T-helper 17 cell (primary cell): ENCODE measurements around the gene CTRB2. TPM values are rescaled to one million over a fixed set of nuclear protein-coding genes. Genes with fewer than 3 reads are reported as not detected.
"Not testable (repeated sequence)": the region's sequence is repeated elsewhere in the genome, so short reads cannot be mapped to it uniquely, and the experiment has no call there.

Source experiments
- ATAC-seq: fragments of 150-1000 bp; cut with Tn5 transposase; 2 replicates; pipeline ENCODE4 v1.10.0; 2021; ENCODE audit warnings: mild to moderate bottlenecking, moderate library complexity
- DNase-seq, 3 donors: peaks; one replicate each; pipeline versions ENCODE4 v3.0.0 to v3.0.0-alpha.2; 2020 to 2021
- H3K9me3 ChIP-seq: one replicate; pipeline ENCODE4 v1.7.0; 2013; ENCODE audit warnings: low read length, mild to moderate bottlenecking; ENCODE audit not compliant: control insufficient read depth, poor library complexity, severe bottlenecking
- H3K27ac Mint-ChIP-seq: one replicate; pipeline ENCODE4 v1.8.0; 2022; ENCODE audit warnings: mild to moderate bottlenecking, moderate library complexity, mixed read lengths
- H3K27me3 Mint-ChIP-seq: one replicate; pipeline ENCODE4 v1.8.0; 2022; ENCODE audit warnings: mixed read lengths
- H3K36me3 Mint-ChIP-seq: one replicate; pipeline ENCODE4 v1.8.0; 2022; ENCODE audit warnings: low read depth, mixed read lengths
- H3K4me1 Mint-ChIP-seq: one replicate; pipeline ENCODE4 v1.8.0; 2022; ENCODE audit warnings: mild to moderate bottlenecking, mixed read lengths
- H3K4me3 Mint-ChIP-seq: one replicate; pipeline ENCODE4 v1.8.0; 2022; ENCODE audit warnings: mild to moderate bottlenecking, moderate library complexity, mixed read lengths
- total RNA-seq, 4 donors: library from RNA in 2 of 4; stranded (reverse) in 2 of 4; gene quantifications; one replicate each; pipeline ENCODE4 v1.2.3 and lab custom pipeline; 2022 to 2026

The CTRB2 gene
- total RNA-seq, 2 donors from 2014 or later = not detected

DNA sequence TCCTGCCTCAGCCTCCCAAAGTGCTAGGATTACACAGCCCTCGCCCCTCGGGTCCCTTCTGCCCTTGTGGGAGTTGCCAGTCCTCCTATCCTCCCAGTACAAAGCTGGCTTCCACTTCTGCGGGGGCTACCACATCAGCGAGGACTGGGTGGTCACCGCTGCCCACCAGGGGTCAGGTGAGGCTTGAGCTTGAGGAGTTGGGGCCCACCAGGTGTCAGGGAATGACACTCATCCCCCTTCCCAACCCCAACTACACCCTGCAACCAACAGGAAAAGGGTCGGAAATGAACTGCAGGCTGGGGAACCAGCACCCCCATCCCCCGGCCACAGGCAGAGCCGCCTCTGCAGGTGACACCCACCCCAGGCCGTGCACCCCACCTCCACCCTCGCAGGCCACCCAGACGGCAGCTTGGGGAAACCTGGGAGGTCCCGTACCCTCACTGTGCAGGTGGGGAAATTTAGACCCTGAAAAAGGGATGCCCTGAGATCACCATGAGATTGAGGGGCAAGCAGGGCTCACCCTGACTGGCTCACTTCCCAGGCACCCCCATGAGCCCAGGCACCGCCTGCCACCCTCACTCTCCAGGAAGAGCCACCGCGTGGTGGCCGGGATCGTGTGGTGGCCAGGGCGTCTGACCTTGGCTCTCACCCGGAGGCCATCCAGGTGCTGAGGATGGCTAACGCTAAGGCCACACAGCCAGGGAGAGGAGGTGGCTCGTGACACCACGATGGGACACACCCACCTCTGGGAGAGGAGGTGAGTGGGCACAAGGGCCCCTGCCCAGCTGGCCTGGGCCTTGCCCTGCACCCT lies 19.8 kb upstream of the CTRB2 start:
- no peak for ATAC-seq
- Mint-ChIP-seq H3K36me3 (peaks cover 2% of the 10 kb centered on the region), H3K4me1 (no peaks in the 10 kb centered on the region), H3K4me3 (no peak overlapping the region), H3K27me3 (peaks cover 15% of the 10 kb centered on the region), H3K27ac (no peak overlapping the region)
- DNase-seq = no peak
- H3K9me3 ChIP-seq = no peaks in the 10 kb centered on the region

DNA sequence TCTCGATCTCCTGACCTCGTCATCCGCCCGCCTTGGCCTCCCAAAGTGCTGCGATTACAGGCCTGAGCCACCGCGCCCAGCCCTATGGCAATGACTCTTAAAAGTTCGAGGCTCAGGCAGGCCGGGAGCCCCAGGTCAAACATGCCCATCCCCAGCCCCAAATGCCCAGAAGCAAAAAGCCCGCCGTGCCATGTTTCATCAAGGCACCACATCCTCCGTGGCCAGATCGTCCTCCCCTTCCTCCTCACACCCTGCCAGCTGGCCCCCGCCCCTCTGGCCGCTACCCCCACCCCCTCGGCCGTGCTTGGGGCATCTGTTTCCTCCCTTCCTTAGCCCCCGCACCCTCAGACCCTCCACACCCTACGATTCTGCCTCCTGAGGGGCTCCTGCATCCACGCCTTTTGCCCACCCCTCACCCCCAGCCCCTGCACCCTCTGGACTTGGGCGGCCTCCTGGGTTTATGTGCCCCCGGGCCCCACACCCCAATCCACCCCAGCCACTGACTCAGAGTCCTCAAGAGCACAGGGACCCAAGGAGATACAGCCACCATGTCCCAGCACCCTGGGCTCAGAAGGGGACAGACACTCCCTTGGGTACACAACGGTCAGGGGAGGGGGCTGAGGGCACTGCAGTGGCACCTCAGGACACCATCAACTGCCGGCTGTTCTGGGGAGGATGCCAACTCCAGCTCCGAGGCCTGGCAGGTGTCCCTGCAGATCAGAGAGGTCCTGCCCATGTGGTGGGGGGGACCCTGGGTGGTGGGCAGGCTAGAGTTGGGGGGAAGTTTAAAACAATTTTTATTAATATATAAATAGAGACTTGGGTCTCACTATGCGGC lies 18.9 kb upstream of the CTRB2 start:
- DNase-seq (no peak), ATAC-seq (no peak)
- no peak overlapping the region for H3K4me3 Mint-ChIP-seq
- H3K9me3 ChIP-seq = no peaks in the 10 kb centered on the region
- H3K27ac Mint-ChIP-seq = no peak overlapping the region
- peaks cover 15% of the 10 kb centered on the region for H3K27me3 Mint-ChIP-seq
- peaks cover 1% of the 10 kb centered on the region for H3K4me1 Mint-ChIP-seq
- H3K36me3 Mint-ChIP-seq = peaks cover 2% of the 10 kb centered on the region

DNA sequence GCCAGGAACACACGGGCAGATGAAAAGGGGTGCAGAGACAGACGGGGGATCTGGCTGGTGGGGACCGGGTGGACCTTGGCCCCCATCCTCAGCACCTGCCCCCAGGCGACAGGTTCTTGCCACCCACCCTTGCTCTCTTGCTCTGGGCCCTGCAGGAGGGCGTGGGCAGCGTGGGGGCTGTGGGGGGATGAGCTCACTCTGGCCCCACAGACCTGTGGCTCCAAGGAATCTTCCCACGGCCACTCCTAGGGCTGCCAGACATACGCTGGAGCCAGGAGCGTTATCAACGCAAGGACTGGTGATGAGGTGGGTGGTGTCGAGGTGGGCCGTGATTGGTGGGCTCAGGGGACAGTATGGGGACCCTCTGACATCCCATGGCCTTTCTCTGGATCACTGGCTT lies 18.1 kb upstream of the CTRB2 start:
- ATAC-seq (no peak), DNase-seq (no peak)
- no peak overlapping the region for H3K27ac Mint-ChIP-seq
- no peaks in the 10 kb centered on the region for H3K9me3 ChIP-seq
- H3K4me1 Mint-ChIP-seq = peaks cover 4% of the 10 kb centered on the region
- peaks cover 15% of the 10 kb centered on the region for H3K27me3 Mint-ChIP-seq
- H3K36me3 Mint-ChIP-seq = peaks cover 2% of the 10 kb centered on the region
- H3K4me3 Mint-ChIP-seq = no peak overlapping the region

DNA sequence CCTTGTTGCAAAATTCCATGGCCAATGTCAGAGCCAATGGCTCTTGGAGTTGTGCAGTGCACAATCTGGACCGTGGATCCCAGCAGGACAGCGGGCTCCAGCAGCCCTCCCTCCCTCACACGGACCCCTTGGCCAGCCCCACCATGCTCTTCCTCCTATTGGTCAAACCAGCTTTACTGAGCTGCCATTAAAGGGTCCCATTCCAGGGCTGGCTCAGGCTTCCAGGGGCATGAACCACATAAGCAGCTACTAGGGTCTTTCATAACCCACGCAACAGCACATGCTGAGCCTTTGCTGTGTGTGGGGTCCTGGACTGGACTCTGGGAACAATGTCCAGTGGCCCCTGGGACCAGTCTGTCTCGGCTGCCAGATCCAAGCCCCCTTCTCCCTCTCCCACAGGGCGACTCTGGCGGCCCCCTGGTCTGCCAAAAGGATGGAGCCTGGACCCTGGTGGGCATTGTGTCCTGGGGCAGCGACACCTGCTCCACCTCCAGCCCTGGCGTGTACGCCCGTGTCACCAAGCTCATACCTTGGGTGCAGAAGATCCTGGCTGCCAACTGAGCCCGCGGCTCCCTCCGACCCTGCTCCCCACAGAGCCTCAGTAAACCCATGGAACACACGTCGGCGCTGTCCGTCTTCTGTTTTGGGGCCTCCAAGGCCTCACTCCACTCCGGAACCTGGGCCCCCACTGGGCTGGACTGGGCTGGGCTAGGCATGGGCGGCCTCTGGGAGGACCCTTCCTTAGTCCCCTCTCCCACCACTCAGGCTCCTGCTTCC lies 17.5 kb upstream of the CTRB2 start:
- Mint-ChIP-seq H3K27ac (no peak overlapping the region), H3K27me3 (peaks cover 15% of the 10 kb centered on the region), H3K4me1 (peaks cover 8% of the 10 kb centered on the region), H3K4me3 (no peak overlapping the region), H3K36me3 (peaks cover 2% of the 10 kb centered on the region)
- no peak for ATAC-seq
- DNase-seq = no peak
- H3K9me3 ChIP-seq = no peaks in the 10 kb centered on the region

DNA sequence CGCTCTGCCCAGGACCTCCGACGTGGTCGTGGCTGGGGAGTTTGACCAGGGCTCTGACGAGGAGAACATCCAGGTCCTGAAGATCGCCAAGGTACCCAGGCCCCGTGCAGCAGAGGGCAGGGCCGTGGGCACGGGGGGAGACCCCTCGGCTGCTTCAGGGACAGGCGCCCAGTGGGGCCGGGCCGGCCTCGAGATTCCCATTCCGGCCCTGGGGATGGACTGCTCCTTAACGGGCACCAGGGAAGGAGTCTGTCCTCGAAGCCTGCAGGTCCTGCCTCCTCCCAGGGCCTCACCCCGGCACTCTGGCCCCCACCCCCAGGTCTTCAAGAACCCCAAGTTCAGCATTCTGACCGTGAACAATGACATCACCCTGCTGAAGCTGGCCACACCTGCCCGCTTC lies 16.2 kb upstream of the CTRB2 start:
- not testable (repeated sequence) for H3K27ac Mint-ChIP-seq, ATAC-seq

DNA sequence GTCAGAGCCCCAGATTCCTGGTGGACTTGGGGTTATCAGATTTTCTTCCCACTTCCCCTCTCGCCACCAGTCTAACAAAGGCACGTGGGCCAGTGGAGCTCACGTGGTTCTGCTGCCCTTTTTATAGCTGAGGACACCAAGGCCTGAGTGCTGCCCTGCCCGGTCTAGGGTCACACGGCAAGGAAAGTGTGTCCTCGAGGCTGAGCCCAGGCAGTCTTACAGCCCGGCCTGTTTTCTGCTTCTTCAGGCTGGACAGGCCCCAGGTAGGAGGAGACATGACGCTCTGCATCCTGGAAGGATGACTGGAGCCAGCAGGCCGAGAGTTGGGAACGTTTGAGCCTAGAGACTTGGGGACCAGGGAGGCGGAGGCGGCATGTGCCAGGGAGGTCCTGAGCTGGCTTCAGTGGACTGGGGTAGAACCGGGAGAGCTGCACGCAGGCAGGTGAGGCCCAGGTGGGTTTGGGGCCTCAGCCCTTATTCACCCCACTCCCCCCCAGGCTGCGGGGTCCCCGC lies 15.4 kb upstream of the CTRB2 start:
- Mint-ChIP-seq H3K4me3 (no peak overlapping the region), H3K27ac (no peak overlapping the region), H3K4me1 (peaks cover 8% of the 10 kb centered on the region), H3K36me3 (peaks cover under 1% of the 10 kb centered on the region), H3K27me3 (peaks cover 7% of the 10 kb centered on the region)
- DNase-seq (no peak), ATAC-seq (no peak)
- no peaks in the 10 kb centered on the region for H3K9me3 ChIP-seq

More for the DNA sequence above, 16.2 kb upstream of the CTRB2 start:
- DNase-seq, H3K36me3 Mint-ChIP-seq, H3K9me3 ChIP-seq, H3K4me1 Mint-ChIP-seq, H3K4me3 Mint-ChIP-seq: not testable (repeated sequence)
- H3K27me3 Mint-ChIP-seq = peaks cover 15% of the 10 kb centered on the region

DNA sequence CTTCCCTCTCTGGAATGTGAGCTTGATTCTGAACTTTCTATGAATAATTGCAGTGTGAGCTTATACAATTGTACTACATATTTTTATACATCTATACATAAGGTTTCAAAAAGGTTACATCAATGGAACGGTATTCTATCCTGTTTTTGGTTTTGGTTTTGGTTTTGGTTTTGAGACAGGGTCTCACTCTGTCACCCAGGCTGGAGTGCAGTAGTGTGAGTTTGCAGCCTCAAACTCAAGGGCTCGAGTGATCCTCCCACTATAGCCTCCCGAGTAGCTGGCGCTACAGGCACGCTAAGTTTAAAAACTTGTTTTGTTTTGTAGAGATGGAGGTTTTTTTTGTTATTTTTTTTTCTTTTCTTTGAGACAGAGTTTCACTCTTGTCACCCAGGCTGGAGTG lies 12.9 kb upstream of the CTRB2 start:
- no peaks in the 10 kb centered on the region for H3K9me3 ChIP-seq
- Mint-ChIP-seq H3K4me3 (peak overlapping the region; percentile 89), H3K4me1 (peaks cover 8% of the 10 kb centered on the region), H3K27ac (peak overlapping the region; percentile 94), H3K27me3 (peaks cover 5% of the 10 kb centered on the region), H3K36me3 (no peaks in the 10 kb centered on the region)
- no peak for DNase-seq
- ATAC-seq = peak; percentile 73

DNA sequence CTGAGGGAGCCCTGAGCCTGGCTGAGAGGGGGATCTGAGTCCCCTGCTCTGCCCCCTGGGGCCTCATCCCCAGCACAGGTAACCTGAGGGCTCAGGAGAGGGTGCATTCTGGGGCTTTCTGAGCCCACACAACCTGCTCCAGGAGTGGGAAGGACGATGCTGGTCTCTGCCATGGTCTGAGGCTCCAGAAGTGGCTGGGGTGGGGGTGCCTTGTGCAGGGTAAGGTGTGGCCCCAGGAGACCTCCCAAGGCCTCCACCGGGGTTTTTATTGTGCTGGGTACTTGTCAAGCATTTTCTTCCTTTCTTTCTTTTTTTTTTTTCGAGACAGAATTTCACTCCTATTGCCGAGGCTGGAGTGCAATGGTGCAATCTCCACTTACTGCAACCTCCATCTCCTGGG lies 12.1 kb upstream of the CTRB2 start:
- no peaks in the 10 kb centered on the region for H3K9me3 ChIP-seq
- H3K27ac Mint-ChIP-seq = peak overlapping the region; percentile 94
- DNase-seq = no peak
- no peaks in the 10 kb centered on the region for H3K36me3 Mint-ChIP-seq
- peaks cover 8% of the 10 kb centered on the region for H3K4me1 Mint-ChIP-seq
- no peak overlapping the region for H3K4me3 Mint-ChIP-seq
- ATAC-seq = no peak
- H3K27me3 Mint-ChIP-seq = no peaks in the 10 kb centered on the region

DNA sequence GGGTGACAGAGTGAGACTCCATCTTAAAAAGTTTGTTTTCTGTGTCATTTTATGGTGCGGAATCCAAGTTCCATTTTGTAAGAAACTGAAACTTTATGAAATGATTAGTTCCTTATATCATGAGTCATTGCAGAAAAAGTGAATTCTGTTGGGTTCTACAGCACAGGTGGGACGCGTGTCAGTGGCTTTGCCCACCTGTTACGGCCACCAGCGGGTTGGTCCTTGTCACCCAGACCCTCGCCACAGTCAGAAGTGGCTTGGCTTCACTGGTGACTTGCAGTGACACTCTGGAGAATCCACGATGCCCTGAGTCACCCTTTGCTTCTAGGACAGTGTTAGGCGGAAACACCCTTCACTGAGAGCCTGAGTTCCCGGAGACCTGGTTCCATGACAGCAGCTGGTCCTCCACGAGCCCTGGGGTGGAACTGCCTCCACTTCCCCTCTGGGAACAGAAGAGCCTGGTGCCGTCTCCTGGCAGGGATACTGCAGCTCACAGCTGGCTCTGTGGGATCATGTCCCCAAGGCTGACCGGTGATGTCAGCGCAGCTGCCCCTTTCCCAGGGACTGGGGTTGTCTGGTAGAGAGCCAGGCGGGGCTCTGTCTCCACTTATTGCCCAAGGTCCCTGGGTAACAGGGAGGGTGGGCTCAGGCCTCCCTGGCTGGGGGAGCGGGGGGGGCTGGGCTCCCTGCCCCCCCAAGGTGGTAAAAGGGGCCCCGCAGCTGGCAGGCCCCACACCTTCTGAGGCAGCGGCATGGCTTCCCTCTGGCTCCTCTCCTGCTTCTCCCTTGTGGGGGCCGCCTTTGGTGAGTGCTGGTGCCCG lies 11.5 kb upstream of the CTRB2 start, which contains the start of gene CTRB1:
Gene CTRB1, plus strand, starts transcription at position 733 of the 821 bp plus-strand sequence. Its CDS starts 20 bp downstream, at position 753.
- H3K4me3 Mint-ChIP-seq = peak within 1 kb of the TSS; percentile 89
- H3K9me3 ChIP-seq = no peaks in the 10 kb centered on the region
- no peaks in the 10 kb centered on the region for H3K27me3 Mint-ChIP-seq
- H3K4me1 Mint-ChIP-seq = peaks cover 8% of the 10 kb centered on the region
- DNase-seq (no peak), ATAC-seq (no peak)
- no peaks in the 10 kb centered on the region for H3K36me3 Mint-ChIP-seq
- H3K27ac Mint-ChIP-seq = peak within 1 kb of the TSS; percentile 94

DNA sequence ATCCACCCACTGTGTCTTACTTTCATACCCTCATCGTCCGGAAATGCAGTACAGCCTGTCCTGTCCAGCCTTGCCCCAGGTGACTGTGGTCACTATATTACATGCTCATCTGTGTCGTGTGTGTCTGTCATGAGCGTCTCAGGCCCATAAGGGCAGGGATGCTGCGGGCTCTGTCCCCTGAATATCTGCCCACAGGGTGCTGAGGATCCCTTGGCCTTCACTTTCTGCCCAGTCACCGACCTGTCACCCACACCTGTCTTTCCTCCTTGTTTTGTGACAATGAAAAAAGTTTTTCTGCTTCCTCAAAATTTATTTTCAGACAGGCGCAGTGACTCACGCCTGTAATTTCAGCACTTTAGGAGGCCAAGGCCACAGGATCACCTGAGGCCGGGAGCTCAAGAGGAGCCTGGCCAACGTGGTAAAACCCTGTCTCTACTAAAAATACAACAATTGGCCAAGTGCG lies 10.5 kb upstream of the CTRB2 start:
- Mint-ChIP-seq H3K36me3 (no peaks in the 10 kb centered on the region), H3K27me3 (no peaks in the 10 kb centered on the region), H3K4me1 (peaks cover 8% of the 10 kb centered on the region), H3K27ac (no peak overlapping the region), H3K4me3 (no peak overlapping the region)
- DNase-seq (no peak), ATAC-seq (no peak)
- no peaks in the 10 kb centered on the region for H3K9me3 ChIP-seq

DNA sequence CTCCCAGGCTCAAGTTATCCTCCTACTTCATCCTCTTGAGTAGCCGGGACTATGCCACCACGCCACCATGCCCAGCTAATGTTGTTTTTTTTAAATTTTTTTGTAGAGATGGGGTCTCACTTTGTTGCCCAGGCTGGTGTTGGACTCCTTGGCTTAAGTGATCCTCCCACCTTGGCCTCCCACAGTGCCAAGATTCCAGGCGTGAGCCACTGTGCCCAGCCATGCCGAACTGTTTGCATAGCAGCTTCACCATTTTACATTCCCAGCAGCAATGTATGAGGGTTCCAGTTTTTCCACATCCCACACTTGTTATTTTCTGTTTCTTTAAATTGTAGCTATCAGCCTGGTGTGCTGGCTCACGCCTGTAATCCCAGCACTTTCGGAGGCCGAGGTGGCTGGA lies 9.6 kb upstream of the CTRB2 start:
- Mint-ChIP-seq H3K4me3 (peak overlapping the region; percentile 12), H3K27me3 (no peaks in the 10 kb centered on the region), H3K4me1 (peaks cover 8% of the 10 kb centered on the region), H3K36me3 (no peaks in the 10 kb centered on the region), H3K27ac (no peak overlapping the region)
- ATAC-seq (no peak), DNase-seq (no peak)
- H3K9me3 ChIP-seq = no peaks in the 10 kb centered on the region

DNA sequence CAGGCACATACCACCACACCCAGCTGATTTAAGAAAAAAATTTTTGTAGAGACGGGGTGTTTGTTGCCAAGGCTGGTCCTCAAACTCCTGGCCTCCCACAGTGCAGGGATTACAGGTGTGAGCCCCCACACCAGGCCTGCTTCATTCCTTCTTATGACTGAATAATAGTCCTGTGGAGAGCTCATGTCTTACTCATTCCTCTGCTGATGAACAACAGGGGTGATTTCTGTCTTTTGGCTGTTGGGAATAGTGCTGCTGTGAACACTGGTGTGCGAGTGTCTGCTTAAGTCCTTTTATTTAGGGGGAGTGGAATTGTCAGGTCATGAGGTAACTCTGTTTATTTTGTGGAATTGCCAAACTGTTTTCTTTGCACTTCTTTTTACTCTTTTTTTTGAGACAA lies 9.2 kb upstream of the CTRB2 start:
- DNase-seq = no peak
- no peaks in the 10 kb centered on the region for H3K36me3 Mint-ChIP-seq
- ATAC-seq = no peak
- H3K4me1 Mint-ChIP-seq = peaks cover 8% of the 10 kb centered on the region
- no peak overlapping the region for H3K4me3 Mint-ChIP-seq
- no peaks in the 10 kb centered on the region for H3K9me3 ChIP-seq
- no peak overlapping the region for H3K27ac Mint-ChIP-seq
- H3K27me3 Mint-ChIP-seq = no peaks in the 10 kb centered on the region
